ENCODE results near the gene GSTM4.

Gene GSTM4

GRCh38 chr1:109630081-109630897 lies 25.6 kb upstream of the GSTM4 start:
- no peak for TF ChIP-seq CTCF (conservative IDR thresholded peaks at IDR 0.05; ENCODE audit: low read depth, low read length)
- Histone ChIP-seq H3K27me3 (ENCODE audit: insufficient read depth, low read depth) (no peaks in the 10 kb centered on the region), H3K4me2 (no peak overlapping the region), H3K4me3 (IDR thresholded peaks at IDR 0.05; ENCODE audit: insufficient read depth, low read depth, low read length) (no peak overlapping the region), H3K4me1 (ENCODE audit: low read depth, poor library complexity, severe bottlenecking) (peaks cover 13% of the 10 kb centered on the region), H4K20me1 (ENCODE audit: insufficient read depth) (no peaks in the 10 kb centered on the region), H3K36me3 (ENCODE audit: insufficient read depth) (peaks cover 26% of the 10 kb centered on the region; the same call in 1 of the 2 replicates), H3K9ac (no peak overlapping the region), H3K79me2 (ENCODE audit: insufficient read depth, low read depth) (no peaks in the 10 kb centered on the region; the same call in 1 of the 2 replicates), H3K27ac (no peak overlapping the region), H2AFZ (ENCODE audit: low read depth) (no peak overlapping the region)

- Histone ChIP-seq H3K4me3 (IDR thresholded peaks at IDR 0.05; ENCODE audit: insufficient read depth, low read depth, low read length) (no peak overlapping the region), H3K27ac (no peak overlapping the region), H2AFZ (ENCODE audit: low read depth) (no peak overlapping the region), H3K4me2 (no peak overlapping the region), H3K4me1 (ENCODE audit: low read depth, poor library complexity, severe bottlenecking) (peaks cover 20% of the 10 kb centered on the region), H3K36me3 (ENCODE audit: insufficient read depth) (peaks cover 26% of the 10 kb centered on the region; the same call in 1 of the 2 replicates), H3K27me3 (ENCODE audit: insufficient read depth, low read depth) (no peaks in the 10 kb centered on the region), H3K79me2 (ENCODE audit: insufficient read depth, low read depth) (no peaks in the 10 kb centered on the region), H3K9ac (no peak overlapping the region), H4K20me1 (ENCODE audit: insufficient read depth) (no peaks in the 10 kb centered on the region)
- TF ChIP-seq CTCF (conservative IDR thresholded peaks at IDR 0.05; ENCODE audit: low read depth, low read length) = no peak
These were observed 24.9 kb upstream of the GSTM4 start for GRCh38 chr1:109630898-109631512.

GRCh38 chr1:109631513-109632505 lies 24.1 kb upstream of the GSTM4 start:
- Histone ChIP-seq H3K9ac (no peak overlapping the region), H3K4me3 (IDR thresholded peaks at IDR 0.05; ENCODE audit: insufficient read depth, low read depth, low read length) (no peak overlapping the region), H2AFZ (ENCODE audit: low read depth) (no peak overlapping the region), H3K27me3 (ENCODE audit: insufficient read depth, low read depth) (no peaks in the 10 kb centered on the region), H3K36me3 (ENCODE audit: insufficient read depth) (peaks cover 24% of the 10 kb centered on the region; the same call in 1 of the 2 replicates), H3K4me1 (ENCODE audit: low read depth, poor library complexity, severe bottlenecking) (peaks cover 24% of the 10 kb centered on the region), H4K20me1 (ENCODE audit: insufficient read depth) (no peaks in the 10 kb centered on the region), H3K79me2 (ENCODE audit: insufficient read depth, low read depth) (no peaks in the 10 kb centered on the region), H3K27ac (no peak overlapping the region), H3K4me2 (no peak overlapping the region)
- TF ChIP-seq CTCF (conservative IDR thresholded peaks at IDR 0.05; ENCODE audit: low read depth, low read length) = no peak

- no peak overlapping the region for H2AFZ ChIP-seq (ENCODE audit: low read depth)
- H3K36me3 ChIP-seq (ENCODE audit: insufficient read depth) = peaks cover 20% of the 10 kb centered on the region; the same call in 1 of the 2 replicates
- H3K27me3 ChIP-seq (ENCODE audit: insufficient read depth, low read depth) = no peaks in the 10 kb centered on the region
- H4K20me1 ChIP-seq (ENCODE audit: insufficient read depth) = no peaks in the 10 kb centered on the region
- H3K4me1 ChIP-seq (ENCODE audit: low read depth, poor library complexity, severe bottlenecking) = peaks cover 24% of the 10 kb centered on the region
- H3K27ac ChIP-seq = no peak overlapping the region
- H3K4me2 ChIP-seq = no peak overlapping the region
- no peak for TF ChIP-seq CTCF (conservative IDR thresholded peaks at IDR 0.05; ENCODE audit: low read depth, low read length)
- no peak overlapping the region for H3K9ac ChIP-seq
- H3K79me2 ChIP-seq (ENCODE audit: insufficient read depth, low read depth) = no peaks in the 10 kb centered on the region
- no peak overlapping the region for H3K4me3 ChIP-seq (IDR thresholded peaks at IDR 0.05; ENCODE audit: insufficient read depth, low read depth, low read length)
These were observed 23.1 kb upstream of the GSTM4 start for GRCh38 chr1:109632671-109633346.
